Parathyroid adenoma (tissue), 2 donors: ENCODE data around the gene PNKD.

Experiments used
- H2AFZ ChIP-seq: fragments of 300-600 bp; sonication (generic); one replicate; pipeline ENCODE4 v1.7.0; 2017; ENCODE audit warnings: antibody characterized with exemption, mild to moderate bottlenecking
- H3K27ac ChIP-seq: fragments of 300-600 bp; sonication (generic); one replicate; pipeline ENCODE4 v1.7.0; 2017
- H3K27me3 ChIP-seq: fragments of 300-600 bp; sonication (generic); one replicate; pipeline ENCODE4 v1.7.0; 2017; ENCODE audit warnings: low read length; ENCODE audit not compliant: control insufficient read depth, insufficient read depth
- H3K36me3 ChIP-seq: fragments of 300-600 bp; sonication (generic); one replicate; pipeline ENCODE4 v1.7.0; 2017; ENCODE audit warnings: low read length; ENCODE audit not compliant: control insufficient read depth, insufficient read depth
- H3K4me1 ChIP-seq: fragments of 300-600 bp; sonication (generic); one replicate; pipeline ENCODE4 v1.7.0; 2017; ENCODE audit warnings: control low read depth
- H3K4me2 ChIP-seq: fragments of 300-600 bp; sonication (generic); one replicate; pipeline ENCODE4 v1.7.0; 2017; ENCODE audit warnings: low read length
- H3K4me3 ChIP-seq: fragments of 300-600 bp; sonication (generic); one replicate; pipeline ENCODE4 v1.7.0; 2017; ENCODE audit warnings: low read depth, low read length
- H3K79me2 ChIP-seq: fragments of 300-600 bp; sonication (generic); one replicate; pipeline ENCODE4 v1.7.0; 2017; ENCODE audit warnings: control low read depth
- H3K9ac ChIP-seq: fragments of 300-600 bp; sonication (generic); one replicate; pipeline ENCODE4 v1.7.0; 2017; ENCODE audit warnings: mild to moderate bottlenecking
- H3K9me3 ChIP-seq: fragments of 300-600 bp; sonication (generic); one replicate; pipeline ENCODE4 v1.7.0; 2017; ENCODE audit warnings: low read length; ENCODE audit not compliant: control insufficient read depth
- TF ChIP-seq, protein P1 (sequence below): fragments of 300-600 bp; sonication (generic); IDR thresholded peaks from one replicate; pipeline ENCODE4 v1.7.0; 2017; ENCODE audit warnings: antibody characterized with exemption, mild to moderate bottlenecking
- donor health status: primary hyperparathyroidism.

PNKD gene

GRCh38 chr2:218253232-218253625, 17.1 kb upstream of the PNKD start:
- Histone ChIP-seq H3K9me3 (no peaks in the 10 kb centered on the region), H3K27ac (no peak overlapping the region), H3K4me3 (no peak overlapping the region), H3K27me3 (no peaks in the 10 kb centered on the region), H3K36me3 (no peaks in the 10 kb centered on the region), H3K9ac (no peak overlapping the region), H2AFZ (no peak overlapping the region), H3K4me1 (peaks cover 2% of the 10 kb centered on the region), H3K79me2 (no peaks in the 10 kb centered on the region), H3K4me2 (no peak overlapping the region)
- TF ChIP-seq, protein P1, sequence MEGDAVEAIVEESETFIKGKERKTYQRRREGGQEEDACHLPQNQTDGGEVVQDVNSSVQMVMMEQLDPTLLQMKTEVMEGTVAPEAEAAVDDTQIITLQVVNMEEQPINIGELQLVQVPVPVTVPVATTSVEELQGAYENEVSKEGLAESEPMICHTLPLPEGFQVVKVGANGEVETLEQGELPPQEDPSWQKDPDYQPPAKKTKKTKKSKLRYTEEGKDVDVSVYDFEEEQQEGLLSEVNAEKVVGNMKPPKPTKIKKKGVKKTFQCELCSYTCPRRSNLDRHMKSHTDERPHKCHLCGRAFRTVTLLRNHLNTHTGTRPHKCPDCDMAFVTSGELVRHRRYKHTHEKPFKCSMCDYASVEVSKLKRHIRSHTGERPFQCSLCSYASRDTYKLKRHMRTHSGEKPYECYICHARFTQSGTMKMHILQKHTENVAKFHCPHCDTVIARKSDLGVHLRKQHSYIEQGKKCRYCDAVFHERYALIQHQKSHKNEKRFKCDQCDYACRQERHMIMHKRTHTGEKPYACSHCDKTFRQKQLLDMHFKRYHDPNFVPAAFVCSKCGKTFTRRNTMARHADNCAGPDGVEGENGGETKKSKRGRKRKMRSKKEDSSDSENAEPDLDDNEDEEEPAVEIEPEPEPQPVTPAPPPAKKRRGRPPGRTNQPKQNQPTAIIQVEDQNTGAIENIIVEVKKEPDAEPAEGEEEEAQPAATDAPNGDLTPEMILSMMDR, result no peak

DNA sequence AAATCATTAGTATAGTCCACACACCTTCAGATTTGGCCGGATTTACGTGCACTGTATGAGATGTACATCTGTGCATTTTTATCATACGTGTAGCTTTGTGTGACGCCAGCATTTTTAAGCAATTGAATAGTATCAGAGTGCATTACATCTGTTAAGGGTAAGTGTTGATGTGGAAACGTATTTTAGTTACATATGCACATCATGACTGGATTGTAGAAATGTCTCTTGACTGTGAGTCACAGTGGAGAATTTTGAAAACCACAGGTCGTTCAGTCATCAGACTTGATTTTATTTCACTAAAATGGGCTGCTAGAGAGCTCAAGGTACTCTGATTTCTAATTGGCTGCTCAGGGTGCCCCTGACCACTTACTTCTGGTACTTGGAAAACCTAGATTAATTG, 14.9 kb upstream of the PNKD start:
- no peaks in the 10 kb centered on the region for H3K36me3 ChIP-seq

DNA sequence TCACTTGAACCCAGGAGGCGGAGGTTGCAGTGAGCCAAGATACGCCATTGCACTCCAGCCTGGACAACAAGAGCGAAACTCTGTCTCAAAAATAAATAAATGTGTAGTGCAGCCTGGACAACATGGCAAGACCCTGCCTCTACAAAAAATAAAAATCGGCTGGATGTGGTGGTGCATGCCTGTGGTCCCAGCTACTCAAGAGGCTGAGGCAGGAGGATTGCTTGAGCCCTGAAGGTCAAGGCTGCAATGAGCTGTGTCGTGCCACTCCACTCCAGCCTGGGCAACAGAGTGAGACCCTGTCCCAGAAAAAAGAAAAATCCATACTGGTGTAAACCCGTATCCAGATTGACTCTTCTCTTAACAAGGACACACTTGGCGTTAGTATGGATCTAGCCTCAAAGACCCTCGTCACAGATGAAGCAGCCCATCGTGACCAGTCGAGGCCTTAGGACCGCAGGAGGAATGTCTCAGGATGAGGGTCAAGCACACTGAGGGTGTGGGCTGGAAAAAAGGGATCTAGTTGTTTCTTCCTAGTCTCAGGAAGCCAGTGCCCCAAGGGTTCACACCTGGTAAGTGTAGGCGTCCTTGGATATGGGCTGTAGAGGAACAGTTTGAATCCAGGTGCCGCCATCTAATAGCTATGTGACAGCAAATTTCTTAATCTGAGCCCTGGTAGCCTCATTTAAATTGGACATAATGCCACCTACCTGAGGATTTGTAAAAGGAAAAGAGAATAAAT, 13.5 kb upstream of the PNKD start:
- H2AFZ ChIP-seq, result no peak overlapping the region
- TF ChIP-seq, protein P1, result no peak
- no peaks in the 10 kb centered on the region for H3K36me3 ChIP-seq
- H3K27me3 ChIP-seq, result no peaks in the 10 kb centered on the region
- H3K79me2 ChIP-seq, result no peaks in the 10 kb centered on the region
- H3K27ac ChIP-seq, result no peak overlapping the region
- no peaks in the 10 kb centered on the region for H3K9me3 ChIP-seq
- peaks cover 2% of the 10 kb centered on the region for H3K4me1 ChIP-seq
- no peak overlapping the region for H3K9ac ChIP-seq
- H3K4me2 ChIP-seq, result no peak overlapping the region
- H3K4me3 ChIP-seq, result no peak overlapping the region

More for the DNA sequence above, 14.9 kb upstream of the PNKD start:
- Histone ChIP-seq H3K27me3 (no peaks in the 10 kb centered on the region), H3K4me3 (no peak overlapping the region), H3K79me2 (no peaks in the 10 kb centered on the region), H3K4me1 (peaks cover 2% of the 10 kb centered on the region), H3K9me3 (no peaks in the 10 kb centered on the region), H3K9ac (no peak overlapping the region), H3K4me2 (no peak overlapping the region), H2AFZ (no peak overlapping the region), H3K27ac (no peak overlapping the region)
- TF ChIP-seq, protein P1, result no peak

DNA sequence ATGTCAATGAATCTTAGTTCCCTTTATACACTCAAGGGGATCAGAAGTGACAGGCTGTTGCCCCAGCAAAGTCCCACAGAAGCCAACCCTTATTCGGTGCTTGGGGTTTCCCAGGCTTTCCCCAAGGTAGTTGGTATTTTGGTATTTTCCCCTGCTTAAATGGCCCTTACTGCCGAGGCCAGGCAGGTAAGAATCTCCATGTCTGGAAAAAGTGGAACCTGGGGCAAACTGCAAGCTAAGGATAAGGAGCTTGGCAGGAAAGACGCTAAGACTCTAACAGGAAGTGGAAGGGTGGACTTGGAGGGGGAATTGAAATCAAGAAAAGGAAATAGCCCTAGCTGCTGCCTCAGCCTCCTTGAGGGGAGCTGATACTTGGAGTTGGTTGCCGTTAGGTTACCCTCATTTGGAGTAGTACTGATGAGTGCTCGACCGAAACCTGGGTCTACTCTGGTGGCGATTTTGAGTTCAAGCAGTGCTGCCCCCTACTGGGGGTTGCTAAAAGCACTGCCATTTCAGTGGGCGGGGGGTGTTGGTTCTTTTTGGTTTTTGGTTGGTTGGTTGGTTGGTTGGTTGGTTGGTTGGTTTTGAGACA, 12.8 kb upstream of the PNKD start:
- Histone ChIP-seq H3K79me2 (no peaks in the 10 kb centered on the region), H3K27me3 (no peaks in the 10 kb centered on the region), H3K4me2 (no peak overlapping the region), H3K9ac (no peak overlapping the region), H3K36me3 (no peaks in the 10 kb centered on the region), H2AFZ (no peak overlapping the region), H3K27ac (peak overlapping the region; percentile 6), H3K9me3 (no peaks in the 10 kb centered on the region), H3K4me3 (no peak overlapping the region), H3K4me1 (peaks cover 2% of the 10 kb centered on the region)
- TF ChIP-seq, protein P1, result peak; percentile 32
